Renal cortex interstitium (tissue), 11 donors: Measurements from ENCODE around the gene KCNK3. TPM values are rescaled to one million over a fixed set of nuclear protein-coding genes. Genes with fewer than 3 reads are reported as not detected.

Experiments used
- DNase-seq, 11 donors: peaks; one replicate each; pipeline ENCODE4 v3.0.0-alpha.2; 2013; ENCODE audit warnings: low read depth in 9 of 11, low spot score in 4 of 11; ENCODE audit errors: extremely low read depth in 1 of 11
- polyA plus RNA-seq, 3 donors: library from polyadenylated mRNA; unstranded; fragments of 120-200 nt; gene quantifications; one replicate each; pipeline ENCODE4 v1.2.1, GENCODE V29; 2013; ENCODE audit not compliant: insufficient read length in 3 of 3

Gene KCNK3
- polyA plus RNA-seq, 3 donors: 1.3 to 9.3 (median 3.3) TPM

DNA sequence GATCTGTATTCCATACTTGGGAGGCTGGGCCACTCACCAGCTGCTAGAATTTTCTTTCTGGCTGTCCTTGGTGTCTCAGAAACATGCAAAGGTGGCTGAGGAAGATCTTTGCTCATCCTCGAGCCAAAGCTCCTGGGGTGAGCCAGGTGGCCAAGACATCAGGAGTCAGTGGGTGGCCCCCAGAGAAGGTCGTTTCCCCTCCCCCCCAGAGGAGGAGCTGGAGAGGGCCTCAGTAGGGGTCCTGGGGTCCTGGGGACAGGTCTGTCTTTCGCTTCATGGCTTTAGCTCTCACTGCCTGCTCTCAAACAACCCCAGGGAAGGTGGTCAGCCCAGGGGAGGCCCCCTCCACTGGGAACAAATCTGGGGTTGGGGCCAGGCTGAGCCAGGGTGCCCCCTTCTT is 13.6 kb downstream of the KCNK3 start:
- no peak for DNase-seq

DNA sequence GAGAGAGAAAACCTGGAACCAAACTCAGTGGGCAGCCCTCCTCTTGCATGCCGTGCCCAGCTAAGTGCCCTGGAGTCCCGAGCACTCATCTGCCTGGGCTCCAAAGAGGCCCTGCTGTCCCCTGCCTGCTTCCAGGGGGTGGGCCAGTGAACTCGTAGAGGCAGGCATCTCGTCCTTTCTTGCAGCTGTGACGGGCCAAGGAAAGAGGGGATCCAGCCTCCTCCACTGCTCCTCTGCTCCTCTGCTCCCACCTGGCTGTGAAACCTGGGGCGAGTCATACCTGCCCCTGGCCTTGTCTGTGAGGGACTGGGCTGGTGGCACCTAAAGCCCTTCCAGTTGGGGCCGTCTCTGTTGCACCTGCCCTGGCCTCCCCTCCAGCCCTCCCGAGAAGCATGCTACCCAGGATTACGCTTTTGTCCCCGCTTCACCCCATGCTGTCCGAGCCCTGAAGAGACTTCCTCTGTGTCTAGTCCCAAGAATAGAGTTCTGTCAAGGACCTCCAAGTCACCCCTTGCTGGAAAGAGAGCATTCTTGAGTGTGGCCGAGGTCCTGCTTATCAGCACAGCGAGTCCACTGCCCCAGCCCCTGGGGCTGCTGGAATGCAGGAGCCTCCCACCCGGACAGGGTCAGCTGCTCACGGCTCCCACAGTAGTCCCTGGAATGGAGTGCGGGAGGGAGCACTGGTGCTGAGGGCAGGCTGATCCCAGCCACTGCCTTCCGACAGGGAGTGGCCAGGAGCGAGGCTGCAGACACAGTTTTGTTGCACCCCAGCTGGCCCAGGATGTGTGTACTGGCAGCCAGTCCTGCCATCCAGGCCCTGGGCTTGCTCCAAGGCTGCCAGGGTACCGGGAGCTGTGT is 14.3 kb downstream of the KCNK3 start:
- peak in 1 of 11 donors; percentile 56 for DNase-seq

DNA sequence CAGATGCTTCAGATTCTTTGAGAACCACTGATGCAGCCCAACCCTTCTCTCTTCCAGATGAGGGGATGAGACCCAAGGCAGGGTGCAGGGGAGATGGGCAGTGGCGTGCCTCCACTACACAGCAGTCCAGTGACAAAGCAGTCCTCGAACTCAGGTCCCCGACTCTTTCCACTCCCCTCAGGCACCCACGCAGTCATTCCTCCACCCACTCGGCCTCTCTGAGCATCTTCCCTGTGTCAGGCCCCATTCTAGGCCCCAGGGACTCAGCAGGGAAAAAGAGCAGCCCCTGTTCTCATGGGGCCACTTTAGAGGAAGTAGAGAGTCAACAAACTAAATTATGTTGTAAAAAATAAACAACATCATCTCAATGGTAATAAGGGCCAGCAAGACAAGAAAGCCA is 15.2 kb downstream of the KCNK3 start:
- no peak for DNase-seq

DNA sequence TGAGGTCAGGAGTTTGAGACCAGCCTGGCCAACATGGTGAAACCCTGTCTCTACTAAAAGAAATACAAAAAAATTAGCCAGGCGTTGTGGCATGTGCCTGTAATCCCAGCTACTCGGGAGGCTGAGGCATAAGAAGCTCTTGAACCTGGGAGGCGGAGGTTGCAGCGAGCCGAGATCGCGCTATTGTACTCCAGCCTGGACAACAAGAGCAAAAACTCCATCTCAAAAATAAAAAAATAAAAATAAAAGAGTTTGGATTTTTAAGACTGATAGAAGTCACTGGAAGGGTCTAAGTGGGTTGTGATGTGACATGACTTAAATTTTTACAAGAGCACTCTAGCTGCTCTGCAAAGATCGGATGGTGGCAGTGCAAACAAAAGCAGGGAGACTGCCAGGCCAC is 15.9 kb downstream of the KCNK3 start:
- no peak for DNase-seq

DNA sequence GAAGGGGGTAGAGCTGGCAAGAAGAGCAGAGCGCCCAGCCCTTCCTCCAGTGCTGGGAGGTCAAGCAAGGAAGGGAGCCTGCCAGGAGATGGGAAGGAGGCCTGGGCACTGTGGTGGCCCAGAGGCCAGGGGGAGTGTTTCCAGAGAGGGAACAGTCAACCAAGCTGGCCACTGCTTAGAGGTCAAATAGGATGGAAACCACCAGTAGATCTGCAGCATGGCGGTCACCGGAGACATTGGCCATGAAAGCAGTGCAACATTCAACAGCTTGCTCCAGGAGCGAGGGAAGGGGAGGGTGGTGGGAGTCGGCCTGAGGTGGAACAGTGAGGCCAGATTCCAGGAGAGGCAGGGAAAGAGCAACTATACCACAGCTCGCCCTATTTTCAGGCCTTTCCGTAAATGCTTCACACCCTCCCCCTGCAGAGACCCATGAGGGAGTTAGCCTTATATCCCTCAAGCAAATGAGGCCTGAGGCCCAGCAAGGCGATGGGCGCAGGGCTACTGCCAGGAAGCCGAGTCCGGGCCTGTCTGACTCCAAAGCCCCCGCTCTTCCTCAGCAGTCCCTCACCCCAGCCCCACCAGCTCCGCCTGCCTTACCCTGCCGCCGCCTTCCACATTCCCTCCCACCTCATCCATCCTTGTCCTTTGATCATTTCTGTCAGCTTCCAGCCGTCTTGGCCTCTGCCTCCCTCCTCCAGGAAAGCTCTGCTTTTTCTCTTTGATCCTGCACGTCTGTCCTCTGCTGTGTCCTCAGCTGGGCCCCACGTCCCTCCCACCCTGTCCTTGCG is 17.0 kb downstream of the KCNK3 start:
- DNase-seq: no peak

DNA sequence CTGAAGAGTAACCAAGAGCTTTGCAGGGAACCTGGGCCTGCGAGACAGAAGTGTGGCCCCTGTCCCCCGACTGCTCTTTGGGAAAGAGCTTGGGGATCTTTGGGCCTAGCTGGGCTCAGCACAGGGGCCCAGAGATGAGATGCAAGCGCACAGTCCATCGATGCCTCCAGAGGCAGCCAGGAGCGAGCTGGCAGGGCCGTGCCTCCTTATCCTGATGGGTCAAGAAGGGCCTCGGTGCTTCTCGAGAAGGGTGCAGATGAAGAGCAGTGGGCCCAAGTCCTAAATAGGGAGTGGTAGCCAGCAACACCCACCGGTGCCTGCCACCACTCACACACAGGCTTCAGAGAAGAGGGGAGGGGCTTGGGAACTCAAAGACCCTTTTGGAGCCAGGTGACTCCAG is 17.6 kb downstream of the KCNK3 start:
- no peak for DNase-seq

DNA sequence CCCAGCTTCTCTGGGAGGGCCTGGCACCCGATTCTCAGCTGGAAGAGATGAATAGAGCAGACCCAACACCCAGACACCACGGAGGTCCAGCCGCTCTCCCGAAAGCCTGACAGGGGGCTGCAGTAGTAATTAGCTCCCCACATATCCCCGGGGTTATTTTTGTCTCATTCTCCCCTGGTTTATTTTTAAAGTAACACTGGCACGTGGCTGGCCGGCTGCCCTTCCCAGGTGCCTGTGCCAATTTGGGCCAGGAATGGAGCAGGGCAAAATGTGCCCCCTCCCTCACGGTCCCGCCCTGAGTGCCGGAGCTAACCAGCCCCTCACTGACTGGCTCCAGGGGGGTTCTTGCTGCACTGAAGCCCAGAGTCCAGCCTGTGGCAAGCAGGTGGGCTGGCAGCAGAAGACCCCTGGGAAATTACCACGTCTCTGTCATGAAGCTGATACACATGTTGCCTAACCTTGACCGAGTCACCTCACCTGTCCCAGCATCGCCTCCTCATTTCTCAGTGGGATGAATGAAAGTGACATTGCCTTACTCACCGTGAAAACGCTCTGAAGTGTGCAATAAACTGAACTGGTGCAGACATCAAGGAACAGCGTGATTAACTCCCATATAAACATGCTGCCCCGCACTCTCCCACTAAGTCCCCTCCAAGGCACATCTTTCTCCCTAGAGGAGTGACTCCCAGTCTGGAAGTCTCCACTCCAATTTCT is 18.4 kb downstream of the KCNK3 start:
- no peak for DNase-seq

DNA sequence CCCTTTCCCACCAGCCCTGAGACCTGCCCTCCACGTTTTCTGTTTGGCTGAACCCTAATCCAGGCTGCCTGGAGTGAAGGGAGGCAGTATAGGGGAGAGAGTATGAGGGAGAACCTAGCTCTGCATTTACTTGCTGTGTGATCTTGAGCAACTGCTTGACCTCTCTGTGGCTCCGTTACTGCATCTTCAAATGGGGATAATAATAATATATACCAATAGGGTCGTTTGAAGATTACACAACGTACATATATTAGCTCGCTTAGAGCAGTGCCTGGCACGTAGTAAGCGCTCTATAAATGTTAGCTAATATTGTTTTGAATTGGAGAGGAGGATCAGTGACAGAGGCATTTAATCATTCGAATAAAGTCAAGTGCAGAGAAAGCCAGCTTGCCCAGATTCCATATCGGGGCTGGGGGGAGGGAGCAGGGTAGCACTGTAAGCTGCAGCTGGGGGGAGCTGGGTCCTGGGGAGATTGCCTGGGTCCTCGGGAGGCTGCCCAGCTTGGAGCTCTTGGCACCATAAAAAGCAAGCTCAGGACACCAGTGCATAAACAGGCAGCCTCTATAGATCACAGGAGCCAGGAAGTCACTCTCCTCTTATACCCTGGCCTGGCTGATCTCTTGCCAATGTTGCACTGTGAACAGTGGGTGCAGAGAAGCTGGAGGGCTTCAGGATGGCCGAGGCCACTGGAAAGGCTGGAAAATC is 19.1 kb downstream of the KCNK3 start:
- no peak for DNase-seq

DNA sequence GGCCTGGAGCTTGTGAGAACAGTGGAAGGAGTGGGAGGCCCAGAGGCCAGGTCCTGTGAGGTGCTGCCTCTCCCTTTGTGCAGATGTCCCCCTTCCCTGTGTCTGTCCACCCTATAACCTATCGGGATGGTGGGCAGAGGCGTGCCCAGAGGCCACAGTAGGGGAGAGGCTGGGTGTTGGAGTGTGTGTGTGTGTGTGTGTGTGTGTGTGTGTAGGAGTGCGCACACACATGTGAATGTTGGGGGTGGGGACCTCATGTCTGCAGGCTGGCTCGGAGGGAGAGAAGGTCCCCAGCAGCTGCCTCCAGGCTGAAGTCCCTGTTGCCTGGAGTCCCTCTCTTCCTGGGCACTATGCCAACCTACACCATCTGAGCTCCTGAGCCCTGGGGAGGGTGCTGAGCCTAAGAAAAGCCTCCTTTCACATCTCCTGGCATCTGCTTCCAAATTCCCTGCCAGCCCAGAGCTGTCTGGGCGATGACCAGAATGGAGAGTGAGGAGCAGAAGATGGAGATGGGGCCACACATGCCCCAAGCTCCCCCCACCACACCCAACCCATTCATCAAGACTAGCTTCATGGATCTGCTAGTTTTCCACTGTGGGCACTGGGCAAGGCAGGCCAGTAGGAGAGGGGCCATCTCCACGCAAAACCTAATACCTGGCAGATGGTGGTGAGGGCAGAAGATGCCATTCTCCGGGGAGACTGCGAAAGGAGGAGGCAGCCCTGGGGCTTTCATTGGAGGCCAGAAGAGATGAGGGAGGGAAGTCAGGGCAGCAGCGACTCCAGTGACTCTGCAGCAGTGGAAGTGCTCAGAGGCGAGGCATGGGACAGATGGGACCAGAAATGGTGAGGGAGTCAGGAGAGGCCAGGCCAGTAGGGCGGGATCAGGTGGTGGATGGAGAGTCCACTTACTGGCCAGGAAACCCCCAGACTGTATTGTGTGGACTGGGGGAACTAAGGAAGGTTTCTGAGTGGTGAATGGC is 20.3 kb downstream of the KCNK3 start:
- no peak for DNase-seq

DNA sequence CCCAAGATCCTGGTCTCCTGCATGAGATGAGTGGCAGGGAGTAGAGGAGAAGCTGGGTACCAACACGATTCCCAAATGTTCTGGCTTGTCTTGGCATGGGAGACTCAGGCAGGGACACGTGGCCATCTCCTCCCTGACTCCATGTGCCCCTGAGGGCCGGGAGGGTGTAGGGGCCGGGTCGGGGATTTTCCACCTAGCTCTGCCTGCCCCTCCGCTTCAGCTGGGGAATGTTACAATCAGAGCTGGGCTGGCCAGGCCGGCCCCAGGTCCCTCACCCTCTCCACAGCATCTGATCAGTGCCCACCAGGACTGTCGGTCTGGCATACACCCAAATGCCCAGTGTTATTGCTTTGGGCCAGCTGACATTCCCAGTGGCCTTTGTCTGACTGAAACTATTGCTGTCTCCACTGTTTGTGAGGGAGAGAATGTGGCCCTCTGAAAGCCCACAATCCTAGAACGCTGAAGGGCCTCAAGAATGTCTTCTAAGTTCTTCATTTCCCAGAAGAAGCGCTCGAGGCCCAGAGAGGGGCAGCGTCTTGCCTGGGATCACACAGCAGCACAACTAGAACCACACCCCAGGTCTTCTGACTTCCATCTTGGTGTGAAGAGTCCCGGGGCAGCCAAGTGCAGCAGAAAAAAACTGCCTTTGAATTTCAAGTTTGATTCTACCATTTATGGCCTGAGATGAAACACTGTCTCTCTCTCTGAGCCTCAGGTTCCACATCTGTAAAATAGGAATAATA is 23.2 kb downstream of the KCNK3 start:
- no peak for DNase-seq

DNA sequence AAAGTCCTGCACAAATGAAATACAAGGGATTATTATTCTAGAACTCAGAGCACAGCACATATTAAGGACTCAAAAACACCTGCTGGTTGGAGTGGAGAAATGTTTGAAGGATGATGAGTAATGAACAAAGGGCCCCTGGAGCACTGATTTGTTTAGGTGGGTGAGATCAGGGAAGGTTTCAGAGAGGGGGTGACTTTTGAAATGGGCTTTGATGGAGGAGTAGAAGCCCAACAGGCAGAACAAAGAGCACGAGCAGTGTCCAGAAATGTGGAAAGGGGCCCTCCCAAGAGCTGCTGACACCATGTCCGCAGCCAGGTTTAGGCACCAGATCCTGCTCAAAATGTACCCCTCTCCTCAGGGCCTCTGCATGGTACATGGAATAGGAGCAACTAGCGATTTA is 23.8 kb downstream of the KCNK3 start:
- no peak for DNase-seq

DNA sequence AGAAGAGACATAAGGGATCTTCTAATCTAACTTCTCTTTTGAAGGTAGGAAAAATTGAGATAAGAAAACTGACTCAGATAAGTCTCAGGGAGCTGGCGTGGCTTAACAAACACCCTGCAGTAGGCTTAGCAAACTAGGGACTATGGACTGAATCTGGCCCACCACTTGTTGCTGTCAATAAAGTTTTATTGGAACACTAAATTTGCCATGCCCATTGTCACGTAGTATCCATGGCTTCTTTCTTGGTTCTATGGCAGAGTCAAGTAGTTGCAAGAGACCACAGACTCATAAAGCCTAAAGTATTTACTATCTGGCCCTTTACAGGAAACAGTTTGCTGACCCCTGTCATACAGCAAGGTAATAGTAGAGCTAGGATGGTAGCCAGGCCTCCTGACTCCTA is 24.2 kb downstream of the KCNK3 start:
- no peak for DNase-seq

DNA sequence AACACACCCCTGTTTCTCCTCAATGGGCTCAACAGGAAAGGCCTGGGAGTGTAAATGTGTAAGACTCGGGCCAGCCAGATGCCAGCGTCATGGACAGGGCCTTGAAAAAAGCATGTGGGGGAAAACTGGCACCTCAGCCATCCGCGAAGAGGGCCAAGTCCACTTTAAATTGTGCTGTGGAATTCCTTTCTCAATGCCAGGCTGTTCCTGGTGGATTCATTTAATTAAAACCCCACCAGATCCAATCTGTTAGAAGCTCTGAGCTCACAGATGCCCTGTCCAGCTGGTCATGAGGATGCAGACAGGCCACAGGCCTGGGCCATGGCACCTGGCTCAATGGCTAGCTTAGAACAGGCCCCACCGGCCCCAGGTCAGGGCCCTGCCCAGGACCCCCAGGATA is 24.8 kb downstream of the KCNK3 start:
- DNase-seq: no peak

DNA sequence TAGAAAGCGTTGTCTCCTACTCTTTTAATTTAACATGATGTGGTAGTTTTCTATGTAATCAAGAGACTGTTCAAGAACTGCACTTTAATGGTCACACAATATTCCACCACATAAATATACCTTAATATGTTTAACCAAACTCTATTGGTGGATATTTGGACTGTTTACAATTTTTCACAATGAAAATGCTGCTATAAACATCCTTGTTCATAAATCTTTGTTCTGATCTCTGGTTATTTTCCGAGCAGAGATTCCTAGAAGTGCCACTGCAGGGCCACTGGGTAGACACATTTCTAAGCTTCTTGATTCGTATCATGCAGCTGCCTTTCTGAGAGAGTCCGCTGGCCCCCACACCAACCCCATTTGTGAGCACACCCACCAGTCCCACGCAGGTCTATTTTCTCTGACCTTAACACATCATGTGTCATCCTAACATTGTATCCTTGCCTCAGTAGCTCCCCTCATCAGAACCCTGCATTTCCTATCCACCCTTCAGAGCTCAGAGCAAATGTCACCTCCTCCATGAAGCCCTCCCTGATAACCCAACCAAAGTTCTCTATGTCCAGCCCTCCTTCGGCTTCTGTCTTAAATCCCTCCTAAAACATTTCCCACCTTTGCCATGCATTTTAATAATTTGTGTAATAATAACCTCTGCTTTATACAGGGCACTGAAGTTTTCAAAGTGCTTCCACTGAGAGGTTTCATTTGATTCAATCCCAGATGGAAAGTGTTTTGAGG is 26.6 kb downstream of the KCNK3 start:
- DNase-seq: no peak

DNA sequence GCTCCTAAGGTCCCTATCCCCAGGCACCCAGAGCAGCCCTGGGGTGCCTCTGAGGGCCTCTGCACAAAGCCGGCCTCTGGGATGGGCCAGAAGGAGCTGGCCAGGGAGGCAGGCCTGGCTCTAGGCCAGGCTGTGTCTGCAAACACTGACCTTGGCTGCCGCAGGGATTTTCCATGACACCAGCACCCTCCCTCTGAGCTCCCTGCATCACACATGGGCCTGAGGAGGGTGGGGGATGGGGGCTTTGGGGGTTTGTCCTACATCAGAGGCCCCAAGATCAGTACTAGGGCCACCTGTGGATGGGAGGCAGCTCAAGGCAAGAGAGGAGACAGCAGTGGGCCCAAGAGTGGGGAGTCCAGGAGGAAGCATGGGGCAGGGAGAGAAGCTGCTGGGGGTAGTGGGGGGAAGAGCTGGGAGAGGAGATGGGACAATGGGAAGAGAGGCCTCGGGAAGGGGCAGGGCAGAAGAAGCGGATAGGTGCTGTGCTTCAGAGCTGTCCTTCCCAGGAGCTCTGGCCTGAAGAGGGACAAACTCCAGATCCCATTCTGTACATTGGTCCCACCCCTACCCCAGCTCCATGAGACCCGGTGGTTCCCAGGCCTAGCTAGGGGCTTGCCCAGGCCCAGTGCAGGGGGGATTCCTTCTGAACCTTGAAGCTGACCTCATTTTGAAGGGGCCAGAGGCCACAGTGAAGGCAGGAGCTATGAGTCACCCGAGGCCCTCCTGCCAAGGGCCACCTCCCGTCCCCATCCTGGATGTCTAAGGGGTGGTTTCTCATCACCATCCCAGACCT is 28.0 kb downstream of the KCNK3 start:
- DNase-seq: peak in 3 of 11 donors; percentile 17 to 61 (median 53)
